T-helper 1 cell treated with Interleukin-12 subunit alpha and Interleukin-12 subunit beta and Interleukin-4 antibody, amounts not matched to agents 30 μg/mL and 1 μg/mL, for 36 hours (primary cell): ENCODE data around the gene ESYT2.

Experiments used
- H3K27ac Mint-ChIP-seq: one replicate; pipeline ENCODE4 v1.8.0; 2021; ENCODE audit warnings: mild to moderate bottlenecking, mixed read lengths
- H3K27me3 Mint-ChIP-seq: one replicate; pipeline ENCODE4 v1.8.0; 2021; ENCODE audit warnings: low read depth, mixed read lengths
- H3K36me3 Mint-ChIP-seq: one replicate; pipeline ENCODE4 v1.8.0; 2021; ENCODE audit warnings: low read depth, mixed read lengths
- H3K4me1 Mint-ChIP-seq: one replicate; pipeline ENCODE4 v1.8.0; 2021; ENCODE audit warnings: low read depth, mixed read lengths
- H3K4me3 Mint-ChIP-seq: one replicate; pipeline ENCODE4 v1.8.0; 2021; ENCODE audit warnings: mild to moderate bottlenecking, moderate library complexity, mixed read lengths
- H3K9me3 Mint-ChIP-seq: one replicate; pipeline ENCODE4 v1.8.0; 2021; ENCODE audit warnings: mixed read lengths

ESYT2 gene

DNA sequence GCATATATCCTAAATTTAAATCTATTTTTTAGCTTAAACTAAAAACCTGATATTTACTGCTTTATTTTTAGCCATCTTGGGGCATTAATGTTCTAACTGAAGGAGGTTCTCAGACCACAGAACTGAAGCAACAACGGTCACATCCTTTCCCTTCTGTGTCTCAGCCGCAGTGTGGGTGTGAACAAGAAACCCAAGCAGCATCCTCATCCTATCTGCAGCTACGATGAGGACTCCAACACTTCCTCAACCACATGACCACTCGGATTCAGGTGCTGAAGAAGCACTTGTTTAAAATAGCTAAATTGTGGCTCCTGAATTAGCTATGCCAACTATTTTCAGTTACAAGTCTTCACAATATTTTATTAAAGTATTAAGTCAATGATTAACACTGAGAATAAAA is 5.3 kb downstream of the ESYT2 start:
- peak overlapping the region; percentile 40 for H3K4me3 Mint-ChIP-seq
- H3K27ac Mint-ChIP-seq, result peak overlapping the region; percentile 88
- peaks cover 14% of the 10 kb centered on the region for H3K36me3 Mint-ChIP-seq
- peaks cover 60% of the 10 kb centered on the region for H3K4me1 Mint-ChIP-seq
- no peaks in the 10 kb centered on the region for H3K9me3 Mint-ChIP-seq
- H3K27me3 Mint-ChIP-seq, result no peaks in the 10 kb centered on the region

DNA sequence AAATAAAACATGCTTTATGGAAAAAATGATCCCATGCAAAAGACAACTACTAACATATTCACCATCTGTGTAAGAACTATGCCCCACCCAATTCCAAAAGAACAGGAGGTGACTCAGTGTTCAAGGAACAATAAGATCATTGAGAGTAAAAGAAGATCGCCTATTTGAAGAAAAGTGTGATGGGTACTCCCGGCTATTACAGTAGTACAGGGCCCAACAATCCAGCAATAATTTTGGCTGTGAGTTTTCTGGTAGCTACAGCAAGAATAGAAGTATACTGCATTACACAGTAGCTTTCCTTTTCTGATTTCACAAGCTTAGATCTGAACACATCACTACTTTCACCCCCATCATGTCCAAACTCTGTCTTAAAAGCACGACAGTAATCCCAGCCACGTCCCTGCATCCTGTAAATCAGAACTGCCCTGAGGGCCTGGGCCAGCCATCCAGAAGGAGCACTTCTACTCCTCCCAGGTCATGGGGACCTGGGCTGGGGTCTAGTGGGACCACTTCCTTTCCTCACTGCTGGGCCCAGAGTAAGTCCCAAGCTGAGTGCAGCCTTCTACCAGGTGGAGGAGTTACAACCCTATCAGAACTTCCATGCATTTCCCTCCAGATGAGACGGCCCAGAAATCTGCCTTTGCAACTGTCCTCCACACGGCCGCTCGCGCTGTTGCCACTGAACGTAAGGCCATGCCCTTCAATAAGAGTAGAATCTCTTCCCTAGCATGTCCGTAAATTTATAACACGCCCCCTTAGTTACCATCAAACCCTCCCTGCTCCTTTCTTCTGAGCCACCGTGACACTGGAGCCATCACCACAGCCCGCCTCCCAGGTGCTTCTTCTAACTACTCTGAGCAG is 7.9 kb downstream of the ESYT2 start:
- peak overlapping the region; percentile 96 for H3K27ac Mint-ChIP-seq
- no peaks in the 10 kb centered on the region for H3K27me3 Mint-ChIP-seq
- no peaks in the 10 kb centered on the region for H3K9me3 Mint-ChIP-seq
- H3K36me3 Mint-ChIP-seq, result peaks cover 9% of the 10 kb centered on the region
- peaks cover 75% of the 10 kb centered on the region for H3K4me1 Mint-ChIP-seq
- peak overlapping the region; percentile 78 for H3K4me3 Mint-ChIP-seq

DNA sequence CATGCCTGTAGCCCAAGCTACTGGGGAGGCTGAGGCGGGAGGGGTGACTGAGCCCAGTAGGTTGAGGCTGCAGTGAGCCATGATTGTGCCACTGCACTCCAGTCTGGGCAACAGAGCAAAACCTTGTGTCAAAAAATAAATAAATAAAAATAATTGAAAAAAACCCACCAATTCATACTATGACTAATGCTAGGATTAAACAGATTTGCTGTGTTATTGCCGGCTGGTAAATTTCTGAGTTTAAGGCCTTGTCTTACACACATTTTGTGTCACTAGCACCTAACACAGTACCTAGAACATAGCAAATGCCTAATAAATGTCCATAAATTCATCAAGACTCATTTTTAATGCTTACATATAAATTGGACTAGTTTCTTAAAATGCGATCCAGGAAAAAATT is 8.7 kb downstream of the ESYT2 start:
- no peaks in the 10 kb centered on the region for H3K9me3 Mint-ChIP-seq
- peak overlapping the region; percentile 96 for H3K27ac Mint-ChIP-seq
- peak overlapping the region; percentile 78 for H3K4me3 Mint-ChIP-seq
- peaks cover 9% of the 10 kb centered on the region for H3K36me3 Mint-ChIP-seq
- no peaks in the 10 kb centered on the region for H3K27me3 Mint-ChIP-seq
- H3K4me1 Mint-ChIP-seq, result peaks cover 81% of the 10 kb centered on the region

DNA sequence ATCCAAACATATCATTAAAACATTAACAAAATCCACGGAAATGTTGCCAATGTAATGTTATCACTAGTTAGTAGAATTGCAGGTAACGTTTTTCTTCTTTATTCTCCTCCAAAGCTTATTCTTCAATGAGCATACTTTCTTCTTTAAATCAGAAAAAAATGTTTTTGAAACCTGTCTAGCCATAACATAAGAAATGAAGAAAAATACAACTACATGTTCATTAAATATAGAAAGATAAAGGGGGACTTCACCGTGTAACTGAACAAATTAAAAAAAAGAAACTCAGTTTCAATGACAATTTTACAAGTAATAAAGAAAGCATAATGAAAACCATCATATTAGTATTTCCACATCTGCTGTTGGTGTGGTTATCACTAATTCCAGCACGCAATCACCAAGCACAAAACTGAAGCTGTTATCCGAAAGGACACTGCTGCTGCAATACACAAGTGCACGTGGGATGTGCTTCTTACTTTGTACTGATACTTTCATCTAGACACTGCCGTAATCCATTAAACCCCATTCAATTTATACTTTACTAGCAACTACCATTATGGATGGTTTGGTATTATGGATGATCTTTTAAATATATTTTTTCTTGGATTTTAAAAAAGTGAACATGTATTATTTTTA is 9.6 kb downstream of the ESYT2 start:
- Mint-ChIP-seq H3K27ac (peak overlapping the region; percentile 98), H3K27me3 (no peaks in the 10 kb centered on the region), H3K9me3 (no peaks in the 10 kb centered on the region), H3K36me3 (peaks cover 13% of the 10 kb centered on the region), H3K4me1 (peaks cover 83% of the 10 kb centered on the region), H3K4me3 (peak overlapping the region; percentile 88)

DNA sequence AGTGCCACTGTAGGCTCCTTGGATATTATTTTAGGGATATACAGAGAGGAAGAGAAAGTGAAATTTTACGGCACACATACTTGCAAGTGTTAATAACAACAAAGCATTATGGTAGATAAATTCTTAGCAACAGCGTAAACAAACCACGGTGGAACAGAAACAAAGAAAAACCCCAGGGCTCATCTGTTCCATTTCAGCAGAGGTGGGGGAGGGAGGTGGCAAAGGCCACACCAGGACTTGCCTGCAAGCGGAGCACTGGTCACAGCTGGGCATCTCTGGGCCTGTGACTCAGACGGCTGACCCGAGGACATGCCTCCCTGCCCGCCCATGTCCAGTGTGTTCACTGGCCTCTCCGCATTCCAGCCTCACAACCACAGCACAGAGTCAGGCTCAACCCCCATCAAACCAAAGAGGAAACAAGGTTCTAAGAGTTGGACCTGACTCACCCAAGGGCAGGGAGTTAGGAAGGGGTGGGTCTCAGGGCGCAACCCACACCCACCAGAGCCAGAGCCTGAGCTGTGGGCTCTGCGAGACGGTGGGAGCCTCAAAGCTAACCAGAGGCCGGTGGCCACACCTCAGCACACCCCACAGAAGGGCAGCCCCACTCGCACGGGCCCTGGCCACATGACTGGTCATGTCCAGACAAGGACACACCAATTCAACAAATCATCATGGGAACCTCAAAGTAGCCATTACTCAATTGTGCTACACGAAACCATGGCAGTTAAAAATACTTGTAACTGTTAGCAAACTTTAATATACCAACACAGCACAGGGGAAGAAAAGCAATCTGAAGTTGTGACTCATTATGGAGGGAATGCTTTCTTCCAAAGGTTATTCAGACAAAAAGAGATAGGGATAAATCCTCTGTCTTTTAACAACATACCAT is 10.7 kb downstream of the ESYT2 start:
- H3K36me3 Mint-ChIP-seq, result peaks cover 18% of the 10 kb centered on the region
- peaks cover 83% of the 10 kb centered on the region for H3K4me1 Mint-ChIP-seq
- no peaks in the 10 kb centered on the region for H3K9me3 Mint-ChIP-seq
- no peaks in the 10 kb centered on the region for H3K27me3 Mint-ChIP-seq
- H3K4me3 Mint-ChIP-seq, result peak overlapping the region; percentile 88
- peak overlapping the region; percentile 98 for H3K27ac Mint-ChIP-seq

DNA sequence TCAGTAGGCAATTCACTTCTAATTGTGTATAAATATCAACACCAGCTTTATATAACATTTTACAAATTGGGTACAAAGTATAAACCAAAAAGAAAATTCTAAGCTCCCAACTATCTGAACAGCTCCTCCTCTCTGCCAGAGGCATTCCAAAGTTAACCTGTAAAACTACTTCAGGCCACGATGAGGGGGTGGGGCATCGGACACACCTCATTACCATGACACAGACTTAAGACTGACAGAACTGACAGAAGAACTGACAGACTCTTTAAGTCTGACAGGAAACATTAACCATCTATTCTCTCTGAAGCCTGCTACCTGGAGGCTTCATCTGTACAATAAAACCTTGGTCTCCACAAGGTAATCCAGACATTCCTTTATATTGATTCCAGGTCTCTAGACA is 12.3 kb downstream of the ESYT2 start:
- H3K4me3 Mint-ChIP-seq, result peak overlapping the region; percentile 65
- H3K36me3 Mint-ChIP-seq, result peaks cover 18% of the 10 kb centered on the region
- H3K27ac Mint-ChIP-seq, result peak overlapping the region; percentile 98
- peaks cover 91% of the 10 kb centered on the region for H3K4me1 Mint-ChIP-seq
- no peaks in the 10 kb centered on the region for H3K27me3 Mint-ChIP-seq
- H3K9me3 Mint-ChIP-seq, result no peaks in the 10 kb centered on the region

DNA sequence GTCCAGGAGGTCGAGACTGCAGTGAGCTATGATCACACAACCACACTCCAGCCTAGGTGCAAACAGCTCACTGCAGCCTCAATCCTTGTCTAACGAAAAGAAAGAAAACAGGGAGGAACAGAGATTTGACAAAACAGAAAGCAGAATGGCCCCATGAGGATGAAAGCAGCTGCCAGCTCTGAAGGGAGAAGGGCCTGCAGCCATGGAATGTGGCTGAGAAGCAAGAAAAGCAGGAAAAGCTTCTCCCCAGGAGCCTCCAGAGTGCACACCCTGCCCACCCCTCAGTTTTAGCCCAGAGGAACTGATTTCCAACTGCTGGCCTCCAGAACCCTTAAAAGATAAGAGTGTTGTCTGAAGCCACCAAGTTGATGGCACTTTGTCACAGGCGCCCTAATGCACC is 13.0 kb downstream of the ESYT2 start:
- H3K9me3 Mint-ChIP-seq, result no peaks in the 10 kb centered on the region
- H3K36me3 Mint-ChIP-seq, result peaks cover 20% of the 10 kb centered on the region
- H3K4me3 Mint-ChIP-seq, result peak overlapping the region; percentile 6
- no peaks in the 10 kb centered on the region for H3K27me3 Mint-ChIP-seq
- peak overlapping the region; percentile 98 for H3K27ac Mint-ChIP-seq
- peaks cover 91% of the 10 kb centered on the region for H3K4me1 Mint-ChIP-seq

DNA sequence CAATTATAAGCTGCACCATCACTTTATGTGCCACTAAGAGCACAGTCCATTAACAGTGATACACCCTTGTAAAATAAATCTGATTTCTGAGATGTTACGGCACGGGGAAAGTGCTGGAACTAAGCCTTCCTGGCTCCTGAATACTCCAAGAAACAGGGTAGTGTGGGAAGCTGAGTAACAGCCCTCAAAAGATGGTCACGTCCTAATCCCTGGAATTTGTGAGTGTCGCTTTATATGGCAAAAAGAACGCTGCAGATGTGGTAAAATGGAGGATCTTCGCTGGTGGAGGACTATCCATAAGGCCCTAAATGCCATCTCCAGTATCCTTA is 13.5 kb downstream of the ESYT2 start:
- Mint-ChIP-seq H3K27me3 (no peaks in the 10 kb centered on the region), H3K27ac (peak overlapping the region; percentile 98), H3K4me1 (peaks cover 89% of the 10 kb centered on the region), H3K4me3 (peak overlapping the region; percentile 63), H3K36me3 (peaks cover 20% of the 10 kb centered on the region), H3K9me3 (no peaks in the 10 kb centered on the region)

DNA sequence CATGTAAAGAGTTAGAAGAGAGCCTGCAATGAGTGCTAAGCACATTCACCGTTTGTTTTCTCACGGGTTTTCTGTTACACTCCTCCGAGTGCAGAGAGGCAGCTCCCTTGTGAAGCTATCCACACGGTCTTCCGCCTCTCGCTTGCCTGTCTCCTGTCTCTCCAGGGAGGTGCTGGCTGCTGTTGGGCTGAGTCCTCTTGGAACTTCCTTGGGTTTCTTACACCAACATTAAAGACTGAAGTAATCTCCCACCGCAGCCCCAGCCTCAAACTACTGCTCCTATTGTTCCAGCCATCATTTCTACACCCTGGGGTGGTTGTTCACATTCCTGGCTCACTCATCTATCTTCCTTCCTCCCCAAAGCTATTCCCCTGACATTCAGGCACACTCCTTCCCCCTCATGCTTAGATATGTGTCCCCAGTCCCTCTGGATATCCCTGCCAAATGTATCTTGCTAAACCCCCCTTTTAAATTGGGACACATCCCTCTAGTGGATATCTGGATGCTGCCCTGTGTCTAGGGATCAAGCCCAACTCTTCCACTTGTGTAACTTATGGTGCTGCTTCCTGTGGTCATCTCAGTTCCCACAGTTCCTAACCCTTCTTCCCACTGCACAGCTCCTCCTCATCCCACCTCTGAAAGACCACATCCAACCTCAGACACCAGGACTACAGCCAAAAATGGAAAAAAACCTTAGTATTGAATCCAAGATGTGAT is 14.1 kb downstream of the ESYT2 start:
- H3K9me3 Mint-ChIP-seq, result no peaks in the 10 kb centered on the region
- peak overlapping the region; percentile 98 for H3K27ac Mint-ChIP-seq
- H3K27me3 Mint-ChIP-seq, result no peaks in the 10 kb centered on the region
- H3K36me3 Mint-ChIP-seq, result peaks cover 26% of the 10 kb centered on the region
- H3K4me1 Mint-ChIP-seq, result peaks cover 93% of the 10 kb centered on the region
- H3K4me3 Mint-ChIP-seq, result peak overlapping the region; percentile 63

DNA sequence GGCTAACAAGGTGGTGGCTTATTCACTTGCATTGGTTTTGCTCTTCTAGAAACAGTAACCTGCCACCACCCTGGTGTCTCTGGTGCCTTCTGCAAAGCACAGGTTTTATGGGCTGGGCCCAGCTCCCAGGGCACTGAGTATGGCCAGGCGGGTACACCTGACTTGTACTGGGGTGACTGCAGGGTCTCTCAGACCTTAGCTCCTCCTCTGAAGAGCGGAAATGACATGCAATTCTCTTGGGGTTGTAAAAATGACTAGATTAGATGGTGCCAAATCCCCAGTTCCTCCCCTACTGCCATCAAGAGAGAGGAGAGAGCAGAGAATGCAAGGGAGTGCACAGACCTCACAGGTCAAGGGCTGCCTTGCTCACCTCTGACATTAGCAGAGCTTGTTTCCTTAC is 14.7 kb downstream of the ESYT2 start:
- no peaks in the 10 kb centered on the region for H3K27me3 Mint-ChIP-seq
- H3K36me3 Mint-ChIP-seq, result peaks cover 32% of the 10 kb centered on the region
- no peaks in the 10 kb centered on the region for H3K9me3 Mint-ChIP-seq
- peak overlapping the region; percentile 63 for H3K4me3 Mint-ChIP-seq
- peaks cover 93% of the 10 kb centered on the region for H3K4me1 Mint-ChIP-seq
- H3K27ac Mint-ChIP-seq, result peak overlapping the region; percentile 98

DNA sequence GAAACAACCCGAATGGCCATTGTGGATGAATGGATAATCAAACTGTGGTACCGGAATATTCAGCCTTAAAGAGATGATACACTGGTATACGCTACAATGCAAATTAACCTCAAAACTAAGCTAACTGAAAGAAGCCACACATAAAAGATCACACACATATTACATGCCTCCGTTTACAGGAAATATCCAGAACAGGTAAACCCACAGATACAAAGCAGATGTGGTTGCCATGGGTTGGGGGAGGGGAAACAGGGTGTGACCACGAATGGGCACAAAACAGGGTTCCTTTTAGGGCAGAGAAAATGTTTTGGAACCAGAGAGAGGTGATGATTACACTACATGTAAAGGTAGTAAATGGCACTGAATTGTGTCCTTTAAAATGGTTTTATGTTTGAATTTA is 16.6 kb downstream of the ESYT2 start:
- Mint-ChIP-seq H3K9me3 (no peaks in the 10 kb centered on the region), H3K27me3 (no peaks in the 10 kb centered on the region), H3K4me3 (peak overlapping the region; percentile 75), H3K4me1 (peaks cover 82% of the 10 kb centered on the region), H3K36me3 (peaks cover 45% of the 10 kb centered on the region), H3K27ac (peak overlapping the region; percentile 95)

DNA sequence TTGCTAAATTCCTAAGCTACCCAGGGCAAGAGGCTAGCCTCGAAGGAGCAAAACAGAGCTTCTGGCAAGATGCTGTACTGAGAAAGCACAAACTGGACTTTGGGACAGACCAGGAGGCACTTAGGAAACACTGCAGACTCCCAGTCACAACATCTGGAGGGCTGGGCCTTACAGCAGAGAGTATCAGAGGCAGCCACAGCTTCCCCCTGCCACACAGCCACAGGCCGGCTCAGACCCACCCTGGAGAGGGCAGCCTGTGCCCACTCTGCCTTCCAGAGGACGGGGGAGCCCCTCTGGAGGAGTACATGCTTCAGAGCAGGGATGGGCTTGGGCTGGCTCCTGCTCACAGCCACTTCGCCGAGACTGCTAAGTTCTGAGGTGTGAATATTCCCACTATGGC is 17.4 kb downstream of the ESYT2 start:
- no peaks in the 10 kb centered on the region for H3K9me3 Mint-ChIP-seq
- peaks cover 45% of the 10 kb centered on the region for H3K36me3 Mint-ChIP-seq
- H3K27me3 Mint-ChIP-seq, result no peaks in the 10 kb centered on the region
- H3K4me1 Mint-ChIP-seq, result peaks cover 75% of the 10 kb centered on the region
- H3K4me3 Mint-ChIP-seq, result peak overlapping the region; percentile 75
- H3K27ac Mint-ChIP-seq, result peak overlapping the region; percentile 95

DNA sequence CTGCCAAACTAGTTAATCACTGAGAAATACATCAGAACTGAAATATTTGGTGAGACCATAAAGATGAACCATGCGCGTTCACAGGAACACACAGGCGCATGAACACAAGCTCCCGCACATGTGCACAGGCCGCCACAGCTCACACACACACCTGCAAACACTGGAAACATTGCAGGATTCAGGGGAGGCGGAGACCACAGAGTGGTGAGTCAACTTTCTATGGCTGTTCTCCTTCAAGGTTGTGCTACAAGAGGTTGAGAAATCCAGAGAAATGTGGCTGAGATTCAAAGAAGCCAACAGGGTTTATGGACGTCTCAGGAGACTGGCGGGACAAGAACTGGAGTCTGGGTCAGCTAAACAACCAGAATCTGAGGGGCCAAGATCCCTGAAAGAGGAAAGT is 17.8 kb downstream of the ESYT2 start:
- no peaks in the 10 kb centered on the region for H3K27me3 Mint-ChIP-seq
- H3K9me3 Mint-ChIP-seq, result no peaks in the 10 kb centered on the region
- peak overlapping the region; percentile 95 for H3K27ac Mint-ChIP-seq
- H3K4me3 Mint-ChIP-seq, result peak overlapping the region; percentile 75
- peaks cover 71% of the 10 kb centered on the region for H3K4me1 Mint-ChIP-seq
- H3K36me3 Mint-ChIP-seq, result peaks cover 44% of the 10 kb centered on the region

DNA sequence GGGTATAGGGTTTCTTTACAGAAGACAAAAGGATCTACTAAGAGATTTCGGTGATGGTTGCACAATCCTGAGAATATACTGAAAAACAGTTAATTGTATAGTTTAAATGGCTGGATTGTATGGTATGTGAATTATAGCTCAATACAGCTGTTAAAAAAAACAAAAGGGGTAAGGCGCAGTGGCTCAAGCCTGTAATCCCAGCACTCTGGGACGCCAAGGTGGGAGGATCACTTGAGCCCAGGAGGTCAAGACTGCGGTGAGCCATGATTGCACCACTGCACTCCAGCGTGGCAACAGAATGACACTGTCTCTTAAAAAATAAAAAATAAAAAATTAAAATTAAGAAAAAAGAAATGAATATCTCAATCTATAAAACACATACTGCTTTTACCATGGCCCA is 18.5 kb downstream of the ESYT2 start:
- H3K9me3 Mint-ChIP-seq, result no peaks in the 10 kb centered on the region
- H3K27ac Mint-ChIP-seq, result peak overlapping the region; percentile 95
- peak overlapping the region; percentile 1 for H3K4me3 Mint-ChIP-seq
- peaks cover 49% of the 10 kb centered on the region for H3K36me3 Mint-ChIP-seq
- no peaks in the 10 kb centered on the region for H3K27me3 Mint-ChIP-seq
- H3K4me1 Mint-ChIP-seq, result peaks cover 65% of the 10 kb centered on the region
